ENCODE results near the gene GNAT1.

The GNAT1 gene

GRCh38 chr3:50169858-50170257 lies 21.6 kb upstream of the GNAT1 start:
- no peak for TF ChIP-seq CTCF (IDR thresholded peaks at IDR 0.05; ENCODE audit: low read depth, low read length, missing control alignments)
- H3K4me3 ChIP-seq (ENCODE audit: low read depth, low read length), result no peak overlapping the region
- no peak for DNase-seq (ENCODE audit: low read depth)
- in situ Hi-C loops (cut with HindIII; ENCODE audit: low sequenced_read_pairs), result no loop called here

- TF ChIP-seq CTCF (IDR thresholded peaks at IDR 0.05; ENCODE audit: low read depth, low read length, missing control alignments), result no peak
- no peak overlapping the region for H3K4me3 ChIP-seq (ENCODE audit: low read depth, low read length)
- in situ Hi-C loops (cut with HindIII; ENCODE audit: low sequenced_read_pairs), result no loop called here
- no peak for DNase-seq (ENCODE audit: low read depth)
Measured at GRCh38 chr3:50170689-50171088, 20.7 kb upstream of the GNAT1 start.

DNA sequence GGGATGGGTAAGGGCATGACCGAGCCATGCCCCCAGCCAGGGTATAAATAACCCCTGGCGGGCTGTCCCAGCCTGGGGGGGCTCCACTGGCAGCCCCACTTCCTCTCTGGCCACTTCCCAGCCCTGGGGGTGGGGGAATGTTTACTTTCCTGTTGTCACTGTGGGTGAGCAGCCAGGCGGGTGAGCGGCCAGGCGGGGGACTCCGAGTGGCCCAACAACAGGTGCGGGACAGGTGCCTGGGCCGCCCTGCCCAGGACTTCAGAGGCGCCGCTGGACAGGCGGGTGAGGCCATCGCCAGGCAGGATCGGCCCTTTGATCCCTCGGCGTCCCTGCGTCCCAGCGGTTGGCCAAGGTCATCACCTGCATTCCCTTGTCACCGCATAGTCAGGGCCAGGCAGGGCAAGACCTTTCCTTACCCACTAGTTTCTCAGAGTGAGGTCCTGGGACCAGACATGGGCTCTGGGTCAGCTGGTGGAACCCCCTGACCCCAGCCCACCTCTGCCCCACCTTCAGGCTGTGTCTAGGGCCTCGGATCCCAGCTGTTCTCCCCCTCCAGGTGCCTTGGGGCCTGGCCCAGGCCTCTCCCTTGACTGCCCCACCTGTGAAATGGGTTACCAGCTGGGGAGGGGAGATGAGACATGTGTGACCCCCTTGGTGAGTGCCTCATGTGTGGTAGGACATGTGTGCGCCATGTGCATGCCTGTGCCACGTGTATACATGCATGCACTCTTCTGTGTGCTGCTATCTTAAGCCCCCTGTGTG lies 19.7 kb upstream of the GNAT1 start:
- no peak for DNase-seq (ENCODE audit: low read depth)
- H3K4me3 ChIP-seq (ENCODE audit: low read depth, low read length), result no peak overlapping the region
- TF ChIP-seq CTCF (IDR thresholded peaks at IDR 0.05; ENCODE audit: low read depth, low read length, missing control alignments), result no peak
- in situ Hi-C loops (cut with HindIII; ENCODE audit: low sequenced_read_pairs), result no loop called here

GRCh38 chr3:50172626-50173220 lies 18.7 kb upstream of the GNAT1 start:
- no peak for TF ChIP-seq CTCF (IDR thresholded peaks at IDR 0.05; ENCODE audit: low read depth, low read length, missing control alignments)
- in situ Hi-C loops (cut with HindIII; ENCODE audit: low sequenced_read_pairs), result no loop called here
- no peak for DNase-seq (ENCODE audit: low read depth)
- no peak overlapping the region for H3K4me3 ChIP-seq (ENCODE audit: low read depth, low read length)

DNA sequence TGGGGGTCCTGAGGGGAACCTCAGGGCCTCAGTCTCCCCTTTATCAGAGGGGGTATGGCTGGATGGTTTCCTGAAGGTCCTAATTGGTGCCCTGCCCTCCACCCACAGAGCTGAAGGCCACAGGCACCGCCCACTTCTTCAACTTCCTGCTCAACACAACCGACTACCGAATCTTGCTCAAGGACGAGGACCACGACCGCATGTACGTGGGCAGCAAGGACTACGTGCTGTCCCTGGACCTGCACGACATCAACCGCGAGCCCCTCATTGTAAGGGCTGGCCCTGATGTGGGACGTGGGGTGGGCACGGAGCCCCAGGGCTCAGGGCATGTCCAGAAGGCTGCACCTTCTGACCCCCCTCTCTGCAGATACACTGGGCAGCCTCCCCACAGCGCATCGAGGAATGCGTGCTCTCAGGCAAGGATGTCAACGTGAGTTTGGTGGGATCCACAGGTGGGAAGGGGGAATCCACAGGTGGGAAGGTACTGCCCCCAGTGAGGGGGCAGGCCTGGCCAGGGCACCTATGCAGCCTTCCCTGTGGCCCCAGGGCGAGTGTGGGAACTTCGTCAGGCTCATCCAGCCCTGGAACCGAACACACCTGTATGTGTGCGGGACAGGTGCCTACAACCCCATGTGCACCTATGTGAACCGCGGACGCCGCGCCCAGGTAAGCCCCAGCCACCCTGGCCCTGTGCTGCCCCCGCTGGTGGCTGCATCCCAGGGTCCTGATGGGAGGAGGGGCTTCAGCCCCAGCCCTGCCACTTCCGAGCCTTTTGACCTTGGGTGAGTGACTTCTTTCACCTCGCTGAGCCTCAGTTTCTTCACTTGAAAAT lies 17.5 kb upstream of the GNAT1 start:
- TF ChIP-seq CTCF (IDR thresholded peaks at IDR 0.05; ENCODE audit: low read depth, low read length, missing control alignments), result no peak
- no peak for DNase-seq (ENCODE audit: low read depth)
- H3K4me3 ChIP-seq (ENCODE audit: low read depth, low read length), result no peak overlapping the region
- in situ Hi-C loops (cut with HindIII; ENCODE audit: low sequenced_read_pairs), result no loop called here

DNA sequence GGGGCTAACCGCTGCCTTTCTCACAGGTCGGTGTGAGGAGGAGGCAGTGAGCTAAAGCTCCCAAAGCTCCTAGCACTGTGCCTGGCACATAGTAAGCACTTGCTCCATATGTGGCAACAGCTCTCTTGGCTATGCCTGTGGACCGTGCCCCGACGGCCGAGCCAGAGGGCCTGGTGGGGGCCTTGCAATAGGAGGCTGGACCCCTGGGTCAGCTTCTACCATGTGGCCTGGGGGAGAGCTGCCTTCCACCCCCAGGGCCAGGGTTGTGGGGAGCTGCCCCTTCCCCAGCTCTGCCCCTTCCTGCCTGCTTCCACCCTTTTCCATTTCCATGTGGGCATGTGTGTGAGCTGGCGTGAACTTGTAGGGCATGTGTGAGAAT lies 16.9 kb upstream of the GNAT1 start:
- no peak overlapping the region for H3K4me3 ChIP-seq (ENCODE audit: low read depth, low read length)
- in situ Hi-C loops (cut with HindIII; ENCODE audit: low sequenced_read_pairs), result no loop called here
- no peak for DNase-seq (ENCODE audit: low read depth)
- no peak for TF ChIP-seq CTCF (IDR thresholded peaks at IDR 0.05; ENCODE audit: low read depth, low read length, missing control alignments)
